ENCODE measurements around the gene CENPP.

DNA sequence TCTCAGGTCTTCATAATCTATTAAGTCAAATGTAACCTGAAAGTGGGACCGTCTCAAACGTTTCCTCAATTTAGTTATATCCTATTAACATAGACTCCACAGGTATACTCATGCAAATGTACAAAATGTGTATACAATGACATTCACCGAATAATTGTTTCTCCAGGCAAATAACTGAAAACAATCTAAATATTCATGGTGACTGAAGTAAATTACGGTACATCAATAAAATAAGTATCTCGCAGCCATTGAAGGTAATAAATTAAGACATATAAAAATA is 32.7 kb upstream of the CENPP start:
- TF ChIP-seq CTCF (IDR thresholded peaks at IDR 0.05) = no peak
- TF ChIP-seq POLR2A (IDR thresholded peaks at IDR 0.05) = no peak

Measured in transverse colon (tissue), 3 donors.